Measurements from ENCODE around the gene SLC6A3. TPM values are rescaled to one million over a fixed set of nuclear protein-coding genes. Genes with fewer than 3 reads are reported as not detected.

Gene SLC6A3
- total RNA-seq, 2 donors from 2014 or later, result not detected

DNA sequence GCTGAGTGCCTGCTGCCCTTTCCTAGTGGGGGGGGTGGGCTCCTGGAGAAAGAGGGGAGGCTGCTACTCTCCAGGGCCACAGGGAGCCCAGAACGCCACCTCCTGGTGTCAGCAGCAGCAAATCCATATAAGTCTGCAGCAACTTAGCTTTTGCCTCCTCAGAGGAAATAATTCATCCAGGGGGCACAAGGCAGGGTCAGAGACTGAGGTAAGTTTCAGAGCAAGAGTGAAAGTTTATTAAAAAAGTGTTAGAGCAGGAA lies 96.3 kb downstream of the SLC6A3 start:
- no peak for DNase-seq
- H3K9ac ChIP-seq (ENCODE audit: low read depth in 2 of 2, low read length in 2 of 2), result no peak overlapping the region
- intact Hi-C loops (cut with DNase I), result no loop called here

DNA sequence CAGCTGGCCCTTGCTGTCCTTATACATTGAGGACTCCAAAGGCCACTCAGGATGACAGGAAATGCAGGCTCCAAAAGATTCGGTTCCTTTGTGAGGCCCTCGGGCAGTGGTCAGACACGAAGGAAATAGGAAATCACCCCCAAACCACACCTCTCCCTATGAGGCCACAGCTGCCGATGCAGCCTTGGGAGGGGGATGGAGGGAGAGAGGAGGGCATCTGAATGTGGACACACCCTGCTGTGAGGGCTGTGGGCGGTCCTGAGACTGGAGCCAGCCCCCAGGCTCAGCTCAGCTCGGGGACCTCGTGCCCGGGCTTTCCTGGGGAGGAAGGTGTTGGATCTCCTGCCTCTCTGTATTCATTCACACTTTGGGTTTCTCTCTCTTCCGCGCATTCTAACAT lies 97.7 kb downstream of the SLC6A3 start:
- Histone ChIP-seq H3K4me3 (no peak overlapping the region), H3K27ac (no peak overlapping the region), H3K36me3 (no peaks in the 10 kb centered on the region), H3K4me1 (peaks cover 12% of the 10 kb centered on the region), H3K27me3 (no peaks in the 10 kb centered on the region), H3K9me3 (no peaks in the 10 kb centered on the region), H3K9ac (ENCODE audit: low read depth in 2 of 2, low read length in 2 of 2) (no peak overlapping the region)
- TF ChIP-seq, protein P1, sequence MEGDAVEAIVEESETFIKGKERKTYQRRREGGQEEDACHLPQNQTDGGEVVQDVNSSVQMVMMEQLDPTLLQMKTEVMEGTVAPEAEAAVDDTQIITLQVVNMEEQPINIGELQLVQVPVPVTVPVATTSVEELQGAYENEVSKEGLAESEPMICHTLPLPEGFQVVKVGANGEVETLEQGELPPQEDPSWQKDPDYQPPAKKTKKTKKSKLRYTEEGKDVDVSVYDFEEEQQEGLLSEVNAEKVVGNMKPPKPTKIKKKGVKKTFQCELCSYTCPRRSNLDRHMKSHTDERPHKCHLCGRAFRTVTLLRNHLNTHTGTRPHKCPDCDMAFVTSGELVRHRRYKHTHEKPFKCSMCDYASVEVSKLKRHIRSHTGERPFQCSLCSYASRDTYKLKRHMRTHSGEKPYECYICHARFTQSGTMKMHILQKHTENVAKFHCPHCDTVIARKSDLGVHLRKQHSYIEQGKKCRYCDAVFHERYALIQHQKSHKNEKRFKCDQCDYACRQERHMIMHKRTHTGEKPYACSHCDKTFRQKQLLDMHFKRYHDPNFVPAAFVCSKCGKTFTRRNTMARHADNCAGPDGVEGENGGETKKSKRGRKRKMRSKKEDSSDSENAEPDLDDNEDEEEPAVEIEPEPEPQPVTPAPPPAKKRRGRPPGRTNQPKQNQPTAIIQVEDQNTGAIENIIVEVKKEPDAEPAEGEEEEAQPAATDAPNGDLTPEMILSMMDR (IDR thresholded peaks at IDR 0.05), result no peak
- intact Hi-C loops (cut with DNase I), result no loop called here
- DNase-seq, result no peak

More for the DNA sequence above, 96.3 kb downstream of the SLC6A3 start:
- TF ChIP-seq, protein P1 (IDR thresholded peaks at IDR 0.05), result no peak
- Histone ChIP-seq H3K9me3 (no peaks in the 10 kb centered on the region), H3K4me1 (peaks cover 7% of the 10 kb centered on the region), H3K27me3 (no peaks in the 10 kb centered on the region), H3K36me3 (no peaks in the 10 kb centered on the region), H3K4me3 (no peak overlapping the region), H3K27ac (no peak overlapping the region)

DNA sequence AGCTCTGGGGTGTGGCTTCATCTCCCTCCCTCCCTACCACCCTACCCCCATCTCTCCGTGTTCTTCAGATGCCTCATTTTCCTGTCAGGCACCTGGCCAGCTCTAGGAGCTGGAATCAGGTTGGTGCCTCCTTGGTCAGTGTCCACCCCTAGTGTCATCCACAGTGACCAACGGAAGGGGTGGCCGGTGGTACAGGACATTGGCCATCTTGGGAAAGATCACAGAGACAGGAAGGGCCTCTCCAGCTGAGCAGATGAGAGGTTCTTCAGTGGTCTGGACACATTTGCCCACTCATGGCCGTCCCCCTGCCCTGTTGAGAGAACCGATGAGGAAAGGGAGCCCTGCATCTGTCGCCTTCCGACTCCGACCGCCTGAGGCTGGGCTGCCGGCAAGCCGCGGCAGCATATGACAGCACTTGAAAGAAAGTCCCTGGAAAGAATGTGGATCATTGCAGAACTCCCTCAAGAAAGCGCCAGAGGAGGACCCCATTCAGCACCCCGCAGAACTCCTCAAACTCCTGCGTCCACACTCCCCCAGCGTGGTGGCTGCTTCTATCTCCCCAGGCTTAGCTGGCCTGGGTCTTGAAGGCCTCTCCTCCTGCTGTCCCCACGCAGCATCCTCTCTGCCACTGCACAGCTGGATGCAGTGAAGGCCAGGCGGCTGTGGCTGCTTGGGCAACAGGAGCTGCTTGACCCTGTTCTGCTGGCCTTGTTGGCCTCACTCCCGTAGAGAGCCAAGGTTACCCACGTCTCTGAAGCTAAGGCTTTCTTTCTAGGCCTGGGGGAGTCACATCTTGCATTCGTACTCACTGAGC lies 98.4 kb downstream of the SLC6A3 start:
- Histone ChIP-seq H3K4me1 (peaks cover 12% of the 10 kb centered on the region), H3K27ac (no peak overlapping the region), H3K9me3 (no peaks in the 10 kb centered on the region), H3K9ac (ENCODE audit: low read depth in 2 of 2, low read length in 2 of 2) (no peak overlapping the region), H3K27me3 (no peaks in the 10 kb centered on the region), H3K4me3 (no peak overlapping the region), H3K36me3 (no peaks in the 10 kb centered on the region)
- TF ChIP-seq, protein P1 (IDR thresholded peaks at IDR 0.05), result no peak
- intact Hi-C loops (cut with DNase I), result no loop called here
- DNase-seq, result no peak

DNA sequence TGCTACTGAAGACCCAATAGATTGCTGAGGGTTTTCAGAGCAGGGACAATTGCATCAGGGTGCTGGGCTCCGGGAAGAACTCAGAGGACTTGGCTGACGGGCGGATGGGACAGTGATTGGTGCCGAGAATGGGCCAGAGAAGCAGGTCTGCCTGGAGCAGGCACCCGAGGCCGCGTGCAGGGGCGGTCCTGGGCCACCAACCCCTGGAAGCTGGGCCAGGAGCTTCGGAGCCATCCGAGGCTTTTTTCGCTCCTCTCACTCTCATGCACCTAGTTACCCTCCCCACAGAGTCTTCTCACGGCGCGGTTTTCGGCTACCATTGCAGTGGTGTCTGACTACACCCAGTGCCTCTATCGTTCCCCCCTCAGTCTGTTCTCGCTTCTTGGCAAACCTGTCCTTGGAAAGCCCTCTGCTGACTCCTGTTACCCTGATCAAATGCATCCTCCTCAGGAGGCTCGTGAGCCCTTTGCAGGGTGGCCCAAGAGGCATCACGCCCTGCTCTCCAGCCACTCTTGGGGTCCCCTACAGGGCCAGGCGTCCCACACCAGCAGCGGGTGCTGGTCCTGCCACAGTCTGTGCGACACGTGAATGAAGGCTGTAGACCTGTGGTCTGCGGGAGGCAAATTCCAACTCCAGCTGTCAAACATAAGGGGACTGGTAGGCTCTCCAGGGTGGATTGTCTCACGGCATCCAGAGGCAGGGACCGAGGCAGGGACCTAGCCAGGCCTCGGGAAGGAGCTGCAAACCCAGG lies 99.2 kb downstream of the SLC6A3 start:
- no peaks in the 10 kb centered on the region for H3K27me3 ChIP-seq
- no peak overlapping the region for H3K27ac ChIP-seq
- H3K4me3 ChIP-seq, result peak overlapping the region; percentile 97
- intact Hi-C loops (cut with DNase I), result no loop called here
- no peaks in the 10 kb centered on the region for H3K9me3 ChIP-seq
- TF ChIP-seq, protein P1 (IDR thresholded peaks at IDR 0.05), result no peak
- H3K4me1 ChIP-seq, result peaks cover 12% of the 10 kb centered on the region
- no peak for DNase-seq
- peaks cover 6% of the 10 kb centered on the region for H3K36me3 ChIP-seq
- peak overlapping the region; percentile 84 to 91 for H3K9ac ChIP-seq (ENCODE audit: low read depth in 2 of 2, low read length in 2 of 2)

DNA sequence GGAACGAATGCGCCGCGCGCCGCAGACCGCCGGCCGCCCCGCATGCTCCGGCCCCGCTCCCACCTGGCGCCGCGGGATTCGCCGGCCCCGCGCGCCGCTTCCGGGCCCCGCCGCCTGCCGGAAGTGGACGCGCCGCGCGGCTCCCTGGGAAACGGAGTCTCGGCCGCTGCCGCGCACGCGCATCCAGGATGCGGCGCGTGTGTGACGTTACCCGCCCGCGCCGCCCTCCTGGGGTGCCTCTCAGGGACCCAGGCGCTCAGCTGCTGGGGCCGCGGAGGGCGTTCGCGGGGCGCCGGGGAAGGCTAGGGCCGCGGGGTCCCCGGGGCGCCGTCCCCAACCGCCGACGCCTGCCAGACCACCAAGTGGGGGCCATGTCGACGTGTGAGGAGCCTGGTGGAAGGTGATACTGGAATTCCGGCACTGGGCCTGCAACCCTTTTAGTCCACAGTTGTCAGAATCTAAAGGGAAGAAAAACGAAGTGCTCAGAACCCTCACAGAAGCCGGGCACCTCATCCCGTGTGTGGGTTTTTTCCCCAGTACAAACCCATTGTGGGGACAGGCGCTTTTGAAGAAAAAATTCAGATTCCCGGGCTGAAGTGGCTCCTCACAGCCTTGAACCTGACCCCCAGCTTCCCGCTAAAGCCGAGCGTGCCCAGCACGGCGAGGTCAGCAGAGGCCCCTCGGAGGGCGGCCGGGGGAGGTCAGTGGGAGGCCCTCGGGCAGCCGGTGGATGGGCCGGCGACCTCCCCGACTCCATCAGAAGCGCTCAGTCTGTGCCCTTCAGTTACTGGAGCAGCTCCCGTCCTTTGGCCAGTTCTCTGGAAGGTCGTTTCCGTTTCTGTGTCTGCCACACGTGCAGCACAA lies 100.0 kb downstream of the SLC6A3 start, which contains the start of gene CLPTM1L:
Gene CLPTM1L, minus strand, starts transcription at position 125 of the 864 bp plus-strand sequence. CDS start 258 bp downstream, outside the sequence.
- Histone ChIP-seq H3K36me3 (peaks cover 7% of the 10 kb centered on the region), H3K27ac (peak within 1 kb of the TSS; percentile 61), H3K4me3 (peak within 1 kb of the TSS; percentile 97), H3K4me1 (peaks cover 12% of the 10 kb centered on the region), H3K9ac (ENCODE audit: low read depth in 2 of 2, low read length in 2 of 2) (peak within 1 kb of the TSS; percentile 84 to 91), H3K9me3 (no peaks in the 10 kb centered on the region), H3K27me3 (no peaks in the 10 kb centered on the region)
- TF ChIP-seq, protein P1 (IDR thresholded peaks at IDR 0.05), result no peak
- intact Hi-C loops (cut with DNase I), result no loop called here
- DNase-seq, result peak; percentile 86
